GM20431 (cell line): ENCODE data around the gene ZWILCH.
"Not testable (repeated sequence)": the region's sequence is repeated elsewhere in the genome, so short reads cannot be mapped to it uniquely, and the experiment has no call there.

ENCODE experiments used
- in situ Hi-C: fragments of 300-500 bp; cut with MseI, MboI; formaldehyde crosslinking; loops from one replicate; pipeline ENCODE4 v1.15.0; 2020; ENCODE audit warnings: low sequenced_read_pairs; ENCODE audit not compliant: unreplicated experiment

Gene ZWILCH

GRCh38 chr15:66573719-66574595, 68.8 kb downstream of the ZWILCH start:
- in situ Hi-C loops: no loop called here

DNA sequence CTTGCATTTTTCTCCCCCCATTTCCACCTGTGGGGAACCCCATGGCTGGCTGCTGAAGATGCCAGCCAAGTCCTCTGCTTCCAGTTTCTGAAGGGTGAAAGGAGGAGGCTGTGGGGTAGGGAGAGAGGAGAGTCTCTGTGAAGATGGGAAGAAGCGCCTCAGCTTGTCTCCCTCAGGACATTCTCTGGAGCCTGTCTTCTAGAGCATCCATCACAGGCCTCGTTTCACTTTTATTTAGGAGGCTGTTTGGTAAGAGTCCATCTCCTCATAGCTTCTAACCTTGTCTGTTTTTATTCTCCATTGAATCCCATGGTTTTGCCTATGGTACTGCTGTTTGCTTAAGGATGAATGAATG, 69.4 kb downstream of the ZWILCH start:
- in situ Hi-C loops: no loop called here

GRCh38 chr15:66578286-66578875, 73.3 kb downstream of the ZWILCH start:
- in situ Hi-C loops: no loop called here

DNA sequence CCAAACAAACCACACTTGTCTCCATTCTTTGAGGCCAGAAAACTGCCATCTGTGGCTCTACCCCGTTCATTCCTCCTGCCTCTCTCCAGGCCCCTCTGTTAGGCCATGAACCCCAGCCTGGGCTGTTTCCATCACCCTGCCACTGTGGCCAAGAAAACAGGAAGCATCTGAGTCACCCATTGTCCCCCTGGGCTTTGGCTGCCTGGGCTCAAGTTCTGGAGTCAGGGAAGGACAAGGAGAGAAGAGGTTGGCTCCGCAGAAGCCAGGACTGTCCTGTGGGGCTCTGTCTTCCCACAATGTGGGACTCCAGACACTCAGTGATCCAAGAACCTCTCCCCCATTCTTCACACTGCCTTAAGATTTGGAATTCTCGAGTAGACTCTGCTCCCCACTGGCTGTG, 75.5 kb downstream of the ZWILCH start:
- in situ Hi-C loops: no loop called here

DNA sequence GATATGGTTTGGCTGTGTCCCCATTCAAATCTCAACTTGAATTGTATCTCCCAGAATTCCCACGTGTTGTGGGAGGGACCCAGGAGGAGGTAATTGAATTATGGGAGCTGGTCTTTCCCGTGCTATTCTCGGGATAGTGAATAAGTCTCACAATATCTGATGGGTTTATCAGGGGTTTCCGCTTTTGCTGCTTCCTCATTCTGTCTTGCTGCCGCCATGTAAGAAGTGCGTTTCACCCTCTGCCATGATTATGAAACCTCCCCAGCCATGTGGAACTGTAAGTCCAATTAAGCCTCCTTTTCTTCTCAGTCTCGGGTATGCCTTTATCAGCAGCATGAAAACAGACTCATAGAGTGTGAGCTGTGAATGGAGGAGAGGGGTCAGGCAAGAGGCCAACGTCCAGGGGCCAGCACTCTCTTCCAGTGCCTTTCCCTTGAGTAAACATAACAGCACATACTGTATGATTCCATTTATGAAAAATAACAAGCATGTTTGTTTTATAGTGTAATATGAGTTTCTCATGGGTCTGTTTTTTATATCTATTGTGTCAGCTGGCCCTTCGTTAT, 76.9 kb downstream of the ZWILCH start:
- in situ Hi-C loops: no loop called here

- in situ Hi-C loops: no loop called here
Measured at GRCh38 chr15:66586155-66586976, 81.2 kb downstream of the ZWILCH start.

DNA sequence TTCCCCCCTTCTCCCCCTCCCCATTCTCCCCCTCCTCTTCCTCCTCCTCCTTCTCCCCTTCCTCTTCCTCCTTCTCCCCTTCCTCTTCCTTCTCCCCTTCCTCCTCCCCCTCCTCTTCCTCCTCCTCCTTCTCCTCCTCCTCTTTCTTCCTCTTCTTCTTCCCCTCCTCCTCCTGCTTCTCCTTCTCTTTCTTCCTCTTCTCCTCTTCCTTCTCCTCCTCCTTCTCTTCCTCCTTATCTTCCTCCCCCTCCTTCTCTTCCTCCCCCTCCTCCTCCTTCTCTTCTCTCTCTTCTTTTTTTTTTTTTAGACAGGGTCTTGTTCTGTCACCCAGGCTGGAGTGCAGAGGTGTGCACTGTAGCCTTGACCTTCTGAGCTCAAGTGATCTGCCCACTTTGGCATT, 81.9 kb downstream of the ZWILCH start:
- in situ Hi-C loops: no loop called here

DNA sequence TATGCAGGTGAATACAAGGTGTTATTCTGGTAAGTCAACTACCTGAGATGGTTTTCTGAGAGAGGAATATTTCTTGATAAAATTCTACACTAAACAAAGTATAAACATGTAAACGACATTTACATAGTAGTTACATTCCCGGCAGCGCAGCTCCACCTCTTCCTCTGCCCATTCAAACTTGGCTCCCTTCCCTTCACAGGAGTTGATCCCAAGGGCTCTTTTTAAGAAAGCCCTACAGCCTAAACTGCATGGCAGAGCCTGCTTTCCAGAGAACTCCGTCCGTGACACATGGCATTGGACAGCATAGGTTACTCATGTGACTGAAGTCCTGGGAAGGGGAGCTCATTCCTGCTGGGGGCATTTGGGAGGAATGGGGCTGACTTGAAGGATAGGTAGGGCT, 82.6 kb downstream of the ZWILCH start:
- in situ Hi-C loops: no loop called here

DNA sequence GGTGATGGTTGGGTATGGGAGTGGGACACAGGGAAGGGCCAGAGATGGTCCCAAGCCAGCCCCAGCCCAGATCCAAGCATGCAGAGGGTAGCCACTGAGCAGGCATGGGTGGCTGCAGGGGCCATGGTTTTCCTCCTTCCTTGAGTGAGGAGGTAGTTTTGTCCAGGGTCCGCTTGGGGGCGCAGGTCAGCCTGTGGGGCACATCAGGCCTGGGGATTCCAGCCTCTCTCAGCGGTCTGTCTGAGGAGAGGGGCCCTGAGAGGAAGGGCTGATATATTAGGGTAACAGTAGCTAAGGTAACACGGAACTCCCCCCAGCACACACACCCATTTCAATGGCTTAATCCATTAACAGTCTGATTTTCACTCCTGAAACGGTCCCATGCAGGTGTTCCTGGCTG, 83.4 kb downstream of the ZWILCH start:
- in situ Hi-C loops: no loop called here

DNA sequence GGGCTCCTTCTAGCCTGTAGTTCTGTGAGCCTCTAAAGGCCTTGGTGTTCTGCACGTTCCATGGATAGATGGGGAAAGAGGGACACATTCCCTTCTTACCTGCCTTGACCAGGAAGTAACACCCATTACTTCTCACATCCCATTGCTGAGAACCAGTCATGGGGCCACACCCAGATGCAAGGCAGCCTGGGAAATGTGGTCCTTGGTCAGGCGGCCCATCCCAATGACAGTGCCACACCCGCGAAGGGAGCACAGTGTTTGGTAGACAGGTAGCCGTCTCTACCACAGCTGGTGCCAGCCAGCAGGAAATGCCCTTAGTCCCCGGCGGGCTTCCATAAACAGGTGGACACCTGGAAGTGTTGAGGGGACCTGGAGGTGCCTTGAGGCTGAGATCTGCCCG, 83.8 kb downstream of the ZWILCH start:
- in situ Hi-C loops: no loop called here

- in situ Hi-C loops: not testable (repeated sequence)
Measured at GRCh38 chr15:66589429-66589828, 84.3 kb downstream of the ZWILCH start.

GRCh38 chr15:66590435-66590834, 85.3 kb downstream of the ZWILCH start:
- in situ Hi-C loops: no loop called here

GRCh38 chr15:66591322-66591862, 86.3 kb downstream of the ZWILCH start:
- in situ Hi-C loops: no loop called here

DNA sequence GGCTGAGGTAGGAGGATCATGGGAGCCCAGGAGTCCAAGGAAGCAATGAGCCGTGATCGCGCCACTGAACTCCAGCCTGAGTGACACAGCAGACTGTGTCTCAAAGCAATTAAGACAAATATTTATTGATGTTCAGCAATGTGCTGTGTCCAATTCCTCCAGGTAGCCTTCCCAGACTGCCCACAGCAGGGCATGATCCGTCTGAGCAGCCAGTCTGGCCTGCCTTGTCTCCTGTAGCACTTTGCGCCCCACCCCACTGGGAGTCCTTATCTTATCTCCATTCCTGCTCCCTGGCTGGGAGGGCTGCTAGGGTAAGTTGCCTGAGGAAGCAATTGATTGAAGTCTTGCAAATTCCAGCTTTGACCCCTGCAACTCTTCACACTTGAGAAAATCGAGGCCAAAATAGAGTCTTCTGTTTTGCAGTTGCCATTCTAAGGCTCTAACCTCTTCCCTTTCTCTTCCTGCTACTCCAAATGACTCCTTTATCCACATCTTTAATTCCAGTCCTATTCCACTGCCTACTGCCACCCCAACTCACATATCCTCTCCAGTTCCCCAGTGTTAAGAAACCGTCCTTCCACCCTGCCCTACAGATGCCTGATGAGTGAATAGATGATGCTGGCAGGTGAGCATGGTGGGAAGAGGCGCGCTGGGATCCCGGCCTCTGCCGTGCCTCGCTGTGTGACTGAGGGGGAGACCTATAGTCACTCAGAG, 87.5 kb downstream of the ZWILCH start:
- in situ Hi-C loops: no loop called here

DNA sequence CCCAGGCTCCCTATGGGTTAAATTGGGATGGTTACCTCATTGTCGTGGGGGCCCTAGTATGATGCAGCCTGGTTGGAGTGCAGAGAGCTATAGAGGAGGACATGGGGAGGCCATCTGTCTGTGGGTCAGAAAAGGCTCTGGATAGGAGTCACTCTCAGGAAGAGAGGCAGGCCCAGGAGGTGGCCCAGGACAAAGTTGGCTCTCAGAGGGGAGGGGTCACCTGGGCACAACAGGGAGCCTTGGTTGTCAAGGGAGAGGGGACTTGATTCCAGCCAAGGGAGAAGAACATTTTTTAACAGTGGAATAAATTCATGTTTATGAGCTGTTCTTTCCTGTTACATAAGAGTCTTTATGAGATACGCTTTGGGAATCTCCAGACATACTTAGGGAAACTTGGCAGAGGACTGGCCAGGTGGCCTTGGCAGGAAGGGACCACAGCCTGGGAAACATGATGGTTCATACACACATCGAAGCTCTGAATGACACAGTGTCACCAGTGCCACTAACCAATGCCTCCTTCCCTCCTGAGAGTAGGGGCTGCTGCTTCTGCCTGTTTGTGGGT, 88.2 kb downstream of the ZWILCH start:
- in situ Hi-C loops: no loop called here

GRCh38 chr15:66594344-66594743, 89.2 kb downstream of the ZWILCH start:
- in situ Hi-C loops: no loop called here

- in situ Hi-C loops: no loop called here
Measured at GRCh38 chr15:66594836-66595235, 89.7 kb downstream of the ZWILCH start.

DNA sequence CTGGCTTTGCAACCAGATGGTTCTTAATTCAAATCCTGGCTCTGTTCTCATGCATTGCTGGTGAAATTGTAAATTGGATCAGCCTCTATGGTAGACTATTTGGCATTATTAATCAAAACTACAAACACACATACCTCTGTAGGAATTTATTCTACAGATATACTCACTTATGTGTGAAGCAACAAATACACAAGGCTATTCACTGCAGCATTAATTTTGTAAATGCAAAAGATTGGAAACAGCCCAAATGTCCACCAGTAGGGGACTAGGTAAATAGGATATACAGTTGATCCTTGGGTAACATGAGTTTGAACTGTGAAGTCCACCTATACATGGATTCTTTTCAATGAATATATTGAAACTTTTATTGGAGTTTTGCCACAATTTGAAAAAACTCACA, 90.2 kb downstream of the ZWILCH start:
- in situ Hi-C loops: no loop called here

GRCh38 chr15:66595931-66596545, 90.9 kb downstream of the ZWILCH start:
- in situ Hi-C loops: no loop called here
